Measurements from ENCODE around the gene HPN.
A peak's percentile ranks its signal among the peaks of the same experiment; 100 is the strongest.
"Not testable (repeated sequence)": the region's sequence is repeated elsewhere in the genome, so short reads cannot be mapped to it uniquely, and the experiment has no call there.

HPN gene

DNA sequence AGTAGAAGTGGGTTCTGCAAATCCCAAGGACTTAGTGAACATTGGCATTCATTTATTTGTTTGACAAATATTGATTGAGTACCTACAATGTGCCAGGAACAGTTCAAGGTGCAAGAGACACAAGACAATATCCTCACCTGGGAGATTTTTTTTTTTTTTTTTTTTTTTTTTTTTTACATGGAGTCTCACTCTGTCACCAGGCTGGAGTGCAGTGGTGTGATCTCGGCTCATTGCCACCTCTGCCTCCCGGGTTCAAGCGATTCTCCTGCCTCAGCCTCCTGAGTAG, 13.0 kb upstream of the HPN start:
- peaks cover 28% of the 10 kb centered on the region for H3K36me3 Mint-ChIP-seq (ENCODE audit: low read depth)
- not testable (repeated sequence) for H3K4me1 Mint-ChIP-seq, DNase-seq, H3K4me3 Mint-ChIP-seq, ATAC-seq, H3K27ac Mint-ChIP-seq, H3K9me3 Mint-ChIP-seq
- H3K27me3 Mint-ChIP-seq: peaks cover 23% of the 10 kb centered on the region

DNA sequence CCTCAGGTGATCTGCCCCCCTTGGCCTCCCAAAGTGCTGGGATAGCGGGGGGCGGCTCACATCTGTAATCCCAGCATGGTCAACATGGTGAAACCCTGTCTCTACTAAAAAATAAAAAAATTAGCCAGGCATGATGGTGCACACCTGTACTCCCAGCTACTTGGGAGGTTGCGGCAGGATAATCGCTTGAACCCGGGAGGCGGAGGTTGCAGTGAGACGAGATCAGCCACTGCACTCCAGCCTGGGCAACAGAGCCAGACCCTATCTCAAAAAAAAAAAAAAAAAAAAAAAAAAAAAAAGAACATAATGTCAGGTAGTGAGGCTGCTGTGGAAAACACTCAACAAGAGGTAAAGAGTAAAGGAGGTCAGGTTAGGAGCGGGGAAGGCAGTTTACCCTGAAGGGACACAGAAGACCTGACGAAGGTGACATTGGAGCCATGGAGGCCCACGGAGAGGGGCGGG, 12.2 kb upstream of the HPN start:
- peak overlapping the region; percentile 48 for H3K4me3 Mint-ChIP-seq
- not testable (repeated sequence) for H3K9me3 Mint-ChIP-seq

DNA sequence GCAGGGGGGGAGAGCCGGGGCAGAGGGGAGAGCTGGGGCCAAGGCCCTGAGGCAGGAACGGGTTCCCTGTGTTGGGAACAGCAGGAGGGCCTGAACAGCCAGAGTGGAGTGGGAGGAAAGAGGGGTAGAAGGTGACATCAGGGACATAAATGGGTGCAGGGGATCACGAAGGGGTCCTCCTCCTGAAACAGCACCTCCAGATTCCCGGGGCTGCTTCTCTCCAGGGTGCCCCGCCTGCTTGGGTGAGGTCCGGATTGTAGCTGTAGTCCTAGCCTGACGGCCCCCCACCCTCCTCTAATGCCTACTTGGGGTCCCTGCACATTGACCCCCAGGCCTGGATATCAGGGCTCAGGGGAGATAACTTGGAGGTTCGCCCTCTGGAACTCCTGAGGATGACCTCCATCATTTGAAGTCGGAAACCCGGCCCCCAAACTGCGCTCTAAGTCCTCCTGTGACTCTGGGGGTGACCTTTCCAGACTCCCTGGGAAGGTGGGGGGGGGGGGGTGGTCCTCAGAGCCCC, 11.7 kb upstream of the HPN start:
- Mint-ChIP-seq H3K4me3 (peak overlapping the region; percentile 48), H3K4me1 (peaks cover 9% of the 10 kb centered on the region), H3K36me3 (ENCODE audit: low read depth) (peaks cover 22% of the 10 kb centered on the region), H3K27me3 (peaks cover 24% of the 10 kb centered on the region), H3K9me3 (no peaks in the 10 kb centered on the region), H3K27ac (no peak overlapping the region)
- DNase-seq (no peak), ATAC-seq (peak; percentile 11)

More for the DNA sequence above, 12.2 kb upstream of the HPN start:
- H3K4me1 Mint-ChIP-seq, H3K27ac Mint-ChIP-seq, DNase-seq, ATAC-seq: not testable (repeated sequence)
- H3K36me3 Mint-ChIP-seq (ENCODE audit: low read depth): peaks cover 24% of the 10 kb centered on the region
- peaks cover 24% of the 10 kb centered on the region for H3K27me3 Mint-ChIP-seq

DNA sequence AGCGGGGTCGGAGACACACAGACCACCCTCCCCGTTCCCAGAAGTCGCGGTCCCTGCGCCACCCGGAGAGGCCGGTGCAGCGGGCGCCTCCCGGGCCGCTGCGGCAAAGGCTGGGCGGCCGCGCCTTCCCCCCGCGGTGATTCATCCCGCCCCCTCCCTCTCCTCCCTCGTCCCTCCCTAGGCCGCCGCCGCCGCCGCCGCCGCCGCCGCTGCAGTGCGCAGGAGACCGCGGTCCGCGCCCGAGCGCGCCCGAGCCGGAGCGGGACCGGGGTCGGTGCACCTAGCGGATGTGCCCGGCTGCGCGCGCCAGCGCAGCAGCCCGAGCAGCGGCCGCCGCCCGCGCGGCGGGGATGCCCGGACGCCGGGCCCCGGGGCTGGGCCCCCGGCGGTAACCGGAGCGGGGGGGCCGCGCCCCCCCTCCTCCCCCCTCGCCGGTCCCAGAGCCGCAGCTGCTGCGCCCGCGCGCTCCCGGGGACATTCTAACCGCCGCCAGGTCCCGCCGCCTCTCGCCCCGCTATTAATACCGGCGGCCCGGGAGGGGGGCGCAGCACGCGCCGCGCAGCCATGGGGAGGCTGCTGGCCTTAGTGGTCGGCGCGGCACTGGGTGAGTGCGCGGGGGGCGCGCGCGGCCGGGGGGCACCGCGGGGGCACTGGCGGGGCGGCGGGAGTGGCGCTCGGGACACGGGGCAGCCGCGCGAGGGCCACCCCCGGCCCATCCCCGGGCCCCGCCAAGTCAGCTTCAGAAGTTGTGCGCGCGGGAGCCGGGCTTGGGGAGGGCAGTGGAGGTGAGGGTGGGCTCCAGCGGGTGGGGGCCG, 11.1 kb upstream of the HPN start, which contains the start of gene SCN1B:
Gene SCN1B (plus strand): TSS at position 214 of the 815 bp plus-strand sequence. CDS start 351 bp downstream, at position 565.
- H3K4me3 Mint-ChIP-seq: peak within 1 kb of the TSS; percentile 58
- DNase-seq (peak; percentile 76), ATAC-seq (peak; percentile 77)
- peak within 1 kb of the TSS; percentile 66 for H3K27ac Mint-ChIP-seq
- H3K9me3 Mint-ChIP-seq: no peaks in the 10 kb centered on the region
- peaks cover 9% of the 10 kb centered on the region for H3K4me1 Mint-ChIP-seq
- H3K36me3 Mint-ChIP-seq (ENCODE audit: low read depth): peaks cover 16% of the 10 kb centered on the region
- peaks cover 24% of the 10 kb centered on the region for H3K27me3 Mint-ChIP-seq

DNA sequence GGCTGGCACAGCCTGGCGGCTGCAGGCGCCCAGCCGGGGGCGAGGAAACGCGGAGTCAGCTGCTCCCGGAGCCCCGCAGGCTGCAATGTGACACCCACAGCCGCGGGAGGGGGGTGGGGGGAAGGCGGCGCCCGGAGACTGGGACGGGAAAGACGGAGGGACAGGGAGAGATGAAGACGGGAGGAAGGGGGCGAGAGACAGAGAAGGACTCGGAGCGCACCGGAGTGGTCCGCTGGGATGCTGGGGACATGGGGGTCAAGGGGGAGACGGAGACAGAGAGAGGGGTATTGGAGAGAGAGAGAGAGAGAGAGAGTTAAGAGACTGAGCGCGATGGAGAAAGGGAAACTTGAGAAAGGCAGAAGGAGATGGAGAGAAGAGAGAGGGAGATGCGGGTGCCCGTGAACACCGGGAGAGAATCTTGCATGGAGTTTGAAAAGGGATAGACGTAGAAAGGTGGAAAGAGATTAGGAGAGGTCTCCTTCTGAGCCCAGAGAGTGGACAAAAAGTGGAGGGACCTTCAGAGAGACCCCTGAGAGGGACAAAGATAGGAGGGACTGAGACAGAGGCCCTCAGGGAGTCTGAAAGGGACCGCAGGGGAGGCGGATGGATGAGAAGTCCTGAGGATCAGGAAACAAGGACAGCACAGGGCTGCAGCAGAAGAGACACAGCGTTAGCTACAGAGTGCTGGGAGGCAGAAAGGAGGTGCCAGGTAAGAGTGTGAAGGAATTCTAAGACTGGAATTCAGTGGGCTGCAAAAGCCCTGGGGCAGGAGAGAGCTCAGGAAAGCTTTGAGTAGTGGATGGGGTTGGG, 10.2 kb upstream of the HPN start:
- H3K36me3 Mint-ChIP-seq (ENCODE audit: low read depth): peaks cover 14% of the 10 kb centered on the region
- ATAC-seq (no peak), DNase-seq (no peak)
- peaks cover 24% of the 10 kb centered on the region for H3K27me3 Mint-ChIP-seq
- peak overlapping the region; percentile 58 for H3K4me3 Mint-ChIP-seq
- H3K9me3 Mint-ChIP-seq: no peaks in the 10 kb centered on the region
- peak overlapping the region; percentile 66 for H3K27ac Mint-ChIP-seq
- H3K4me1 Mint-ChIP-seq: peaks cover 9% of the 10 kb centered on the region

DNA sequence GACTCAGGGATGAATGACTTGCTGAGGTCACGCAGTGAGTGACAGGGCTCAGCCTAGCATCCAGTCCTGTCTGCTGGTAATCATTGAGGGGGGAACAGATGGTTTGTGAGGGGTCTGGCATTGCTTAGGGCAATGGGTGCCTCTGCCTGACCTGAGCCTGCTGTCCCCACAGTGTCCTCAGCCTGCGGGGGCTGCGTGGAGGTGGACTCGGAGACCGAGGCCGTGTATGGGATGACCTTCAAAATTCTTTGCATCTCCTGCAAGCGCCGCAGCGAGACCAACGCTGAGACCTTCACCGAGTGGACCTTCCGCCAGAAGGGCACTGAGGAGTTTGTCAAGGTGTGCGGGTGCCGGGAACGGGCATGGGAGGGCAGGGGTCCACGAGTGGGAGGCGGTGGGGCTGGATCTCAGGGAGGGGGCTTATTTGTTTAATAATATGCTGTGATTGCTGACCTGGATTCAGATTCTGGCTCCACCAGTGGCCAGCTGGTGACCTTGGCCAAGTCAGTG, 9.1 kb upstream of the HPN start:
- Mint-ChIP-seq H3K4me1 (peaks cover 9% of the 10 kb centered on the region), H3K36me3 (ENCODE audit: low read depth) (peaks cover 7% of the 10 kb centered on the region), H3K4me3 (no peak overlapping the region), H3K27ac (no peak overlapping the region), H3K9me3 (no peaks in the 10 kb centered on the region), H3K27me3 (peaks cover 24% of the 10 kb centered on the region)
- ATAC-seq (no peak), DNase-seq (no peak)

DNA sequence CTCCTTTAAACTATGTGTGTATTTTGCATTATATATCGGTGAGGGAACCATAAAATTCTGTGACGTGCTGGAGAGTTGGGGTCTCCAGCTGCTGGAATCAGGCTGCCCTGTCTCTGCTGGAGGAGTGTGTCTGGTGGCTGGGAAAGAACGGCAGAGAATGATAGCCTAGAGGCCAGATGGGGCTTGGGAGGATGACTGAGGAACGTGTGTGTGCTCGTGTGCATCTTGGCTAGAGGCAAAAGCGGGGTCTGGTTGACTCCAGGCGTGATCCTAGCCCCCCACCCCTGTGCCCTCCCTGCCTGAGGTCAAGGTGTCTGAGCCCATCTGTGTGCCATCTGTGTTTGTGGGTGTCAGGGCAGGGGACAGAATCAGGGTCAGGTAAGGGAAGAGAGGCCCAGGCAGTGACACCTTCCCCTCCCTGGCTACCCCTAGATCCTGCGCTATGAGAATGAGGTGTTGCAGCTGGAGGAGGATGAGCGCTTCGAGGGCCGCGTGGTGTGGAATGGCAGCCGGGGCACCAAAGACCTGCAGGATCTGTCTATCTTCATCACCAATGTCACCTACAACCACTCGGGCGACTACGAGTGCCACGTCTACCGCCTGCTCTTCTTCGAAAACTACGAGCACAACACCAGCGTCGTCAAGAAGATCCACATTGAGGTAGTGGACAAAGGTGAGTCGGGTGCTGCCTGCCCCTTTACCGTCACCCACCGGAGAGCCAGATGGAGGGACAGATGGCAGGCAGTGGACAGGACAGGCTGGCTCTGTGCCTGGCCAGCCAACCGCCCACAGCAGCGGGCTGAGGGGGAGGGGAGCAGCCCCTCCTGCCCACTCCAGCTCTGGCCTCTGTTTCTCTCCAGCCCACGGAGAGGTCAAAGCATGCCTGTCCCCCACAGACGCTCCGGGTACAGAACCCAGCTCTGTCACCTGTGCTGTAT, 8.2 kb upstream of the HPN start:
- Mint-ChIP-seq H3K4me1 (peaks cover 15% of the 10 kb centered on the region), H3K27me3 (peaks cover 24% of the 10 kb centered on the region), H3K27ac (no peak overlapping the region), H3K9me3 (no peaks in the 10 kb centered on the region), H3K36me3 (ENCODE audit: low read depth) (peaks cover 2% of the 10 kb centered on the region), H3K4me3 (no peak overlapping the region)
- ATAC-seq (no peak), DNase-seq (no peak)

DNA sequence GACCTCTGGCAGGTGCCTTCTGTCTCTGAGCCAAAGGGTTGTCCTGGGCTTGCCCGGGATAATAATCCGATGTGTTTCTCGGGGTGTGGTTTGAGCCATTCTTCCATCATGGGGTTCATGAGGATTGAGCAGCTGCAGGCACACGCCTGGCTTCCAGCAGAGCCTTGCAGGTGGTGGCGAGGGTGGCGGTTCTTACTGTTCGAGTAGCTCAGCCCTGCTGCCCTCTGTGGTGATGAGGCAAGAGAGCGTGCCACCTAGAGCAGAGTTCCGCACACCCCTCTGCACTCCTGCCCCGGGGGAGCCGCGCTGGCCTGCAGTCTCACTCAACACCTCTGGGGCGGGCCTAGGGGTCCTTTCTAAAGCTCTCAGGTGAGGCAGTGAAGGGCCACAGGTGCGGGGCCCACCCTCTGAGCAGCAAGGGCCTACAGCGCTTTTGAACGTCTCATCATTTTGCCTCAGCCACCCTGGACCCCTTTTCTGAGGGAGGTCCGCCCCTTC, 7.5 kb upstream of the HPN start:
- no peaks in the 10 kb centered on the region for H3K9me3 Mint-ChIP-seq
- no peaks in the 10 kb centered on the region for H3K36me3 Mint-ChIP-seq (ENCODE audit: low read depth)
- H3K27me3 Mint-ChIP-seq: peaks cover 24% of the 10 kb centered on the region
- peaks cover 17% of the 10 kb centered on the region for H3K4me1 Mint-ChIP-seq
- H3K27ac Mint-ChIP-seq: no peak overlapping the region
- ATAC-seq (no peak), DNase-seq (no peak)
- no peak overlapping the region for H3K4me3 Mint-ChIP-seq

DNA sequence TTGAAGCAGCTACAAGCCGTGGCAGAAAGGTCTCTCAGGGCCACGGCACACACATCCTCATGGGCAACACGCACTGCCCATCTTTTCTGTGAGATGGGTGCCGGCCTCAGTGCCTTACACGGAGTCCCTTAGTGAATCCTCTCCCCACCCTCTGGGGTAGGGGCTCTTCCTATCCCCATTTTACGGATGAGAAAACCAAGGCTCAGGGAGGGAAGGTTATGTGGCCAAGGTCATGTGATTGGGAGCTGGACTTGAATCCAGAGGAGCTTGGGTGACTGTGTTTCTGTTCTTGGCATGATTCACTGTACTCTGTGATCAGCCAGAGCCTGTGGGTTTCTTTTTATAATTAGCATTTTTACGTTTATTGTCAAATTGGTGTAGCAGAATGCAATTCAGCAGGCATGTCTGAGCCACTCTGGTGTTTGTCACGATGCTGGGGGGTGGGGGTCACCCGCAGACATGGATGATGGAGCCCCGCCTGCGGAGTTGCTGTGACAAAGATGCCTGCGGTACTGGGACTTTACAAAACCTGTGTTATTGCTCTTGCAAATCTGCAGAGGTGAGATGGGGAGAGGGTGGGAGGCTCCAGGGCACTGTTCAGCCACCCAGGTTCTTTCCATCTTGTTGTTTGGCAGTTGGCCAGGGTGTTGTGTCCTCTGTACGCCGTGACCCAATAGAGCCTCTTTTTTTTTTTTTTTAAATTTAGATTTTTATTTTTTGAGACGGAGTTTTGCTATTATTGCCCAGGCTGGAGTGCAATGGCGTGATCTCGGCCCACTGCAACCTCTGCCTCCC, 6.7 kb upstream of the HPN start:
- ATAC-seq: no peak
- no peaks in the 10 kb centered on the region for H3K36me3 Mint-ChIP-seq (ENCODE audit: low read depth)
- DNase-seq: no peak
- no peak overlapping the region for H3K4me3 Mint-ChIP-seq
- peaks cover 24% of the 10 kb centered on the region for H3K27me3 Mint-ChIP-seq
- H3K4me1 Mint-ChIP-seq: peaks cover 15% of the 10 kb centered on the region
- no peaks in the 10 kb centered on the region for H3K9me3 Mint-ChIP-seq
- no peak overlapping the region for H3K27ac Mint-ChIP-seq

DNA sequence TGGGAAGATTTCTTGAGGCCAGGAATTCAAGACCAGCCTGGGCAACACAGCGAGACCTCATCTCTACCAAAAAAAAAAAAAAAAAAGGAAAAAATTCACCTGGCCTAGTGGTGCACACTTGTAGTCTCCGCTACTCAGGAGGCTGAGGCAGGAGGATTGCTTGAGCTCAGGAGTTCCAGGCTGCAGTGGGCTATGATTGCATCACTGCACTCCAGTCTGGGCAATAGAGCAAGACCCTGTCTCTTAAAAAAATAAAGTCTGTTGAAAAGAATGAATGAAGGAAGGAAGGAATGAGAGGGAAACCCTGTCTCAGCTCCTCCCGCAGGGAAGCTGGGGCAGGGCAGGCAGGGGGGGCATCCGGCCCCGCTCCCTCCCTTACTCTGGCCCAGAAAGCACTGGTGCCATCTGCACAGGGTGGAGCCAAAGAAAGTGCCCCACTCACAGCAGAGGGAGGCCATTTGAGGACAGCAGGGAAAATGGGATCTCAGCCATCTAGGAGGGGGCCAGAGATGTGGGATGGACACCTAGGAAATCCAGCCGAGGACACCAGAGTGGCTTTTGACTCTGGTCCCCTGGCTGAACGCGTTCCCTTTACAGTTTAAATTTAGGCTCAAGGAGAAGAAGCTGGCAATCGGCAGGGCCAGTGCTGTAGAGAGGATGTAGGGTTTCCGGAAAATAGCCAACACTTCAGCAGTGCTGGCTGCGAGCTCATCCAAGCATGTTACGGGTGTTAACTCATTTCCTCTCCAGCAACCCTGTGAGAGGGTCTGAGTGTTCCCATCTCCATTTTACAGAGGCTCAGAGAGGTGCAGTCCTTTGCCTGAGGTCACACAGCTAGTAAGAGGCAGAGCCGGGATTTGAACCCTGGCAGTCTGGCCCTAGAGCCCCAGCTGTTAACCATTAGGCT, 3.6 kb upstream of the HPN start:
- Mint-ChIP-seq H3K27me3 (peaks cover 14% of the 10 kb centered on the region), H3K27ac (no peak overlapping the region), H3K9me3 (no peaks in the 10 kb centered on the region), H3K4me3 (no peak overlapping the region), H3K36me3 (ENCODE audit: low read depth) (no peaks in the 10 kb centered on the region), H3K4me1 (peaks cover 19% of the 10 kb centered on the region)
- no peak for DNase-seq
- no peak for ATAC-seq

DNA sequence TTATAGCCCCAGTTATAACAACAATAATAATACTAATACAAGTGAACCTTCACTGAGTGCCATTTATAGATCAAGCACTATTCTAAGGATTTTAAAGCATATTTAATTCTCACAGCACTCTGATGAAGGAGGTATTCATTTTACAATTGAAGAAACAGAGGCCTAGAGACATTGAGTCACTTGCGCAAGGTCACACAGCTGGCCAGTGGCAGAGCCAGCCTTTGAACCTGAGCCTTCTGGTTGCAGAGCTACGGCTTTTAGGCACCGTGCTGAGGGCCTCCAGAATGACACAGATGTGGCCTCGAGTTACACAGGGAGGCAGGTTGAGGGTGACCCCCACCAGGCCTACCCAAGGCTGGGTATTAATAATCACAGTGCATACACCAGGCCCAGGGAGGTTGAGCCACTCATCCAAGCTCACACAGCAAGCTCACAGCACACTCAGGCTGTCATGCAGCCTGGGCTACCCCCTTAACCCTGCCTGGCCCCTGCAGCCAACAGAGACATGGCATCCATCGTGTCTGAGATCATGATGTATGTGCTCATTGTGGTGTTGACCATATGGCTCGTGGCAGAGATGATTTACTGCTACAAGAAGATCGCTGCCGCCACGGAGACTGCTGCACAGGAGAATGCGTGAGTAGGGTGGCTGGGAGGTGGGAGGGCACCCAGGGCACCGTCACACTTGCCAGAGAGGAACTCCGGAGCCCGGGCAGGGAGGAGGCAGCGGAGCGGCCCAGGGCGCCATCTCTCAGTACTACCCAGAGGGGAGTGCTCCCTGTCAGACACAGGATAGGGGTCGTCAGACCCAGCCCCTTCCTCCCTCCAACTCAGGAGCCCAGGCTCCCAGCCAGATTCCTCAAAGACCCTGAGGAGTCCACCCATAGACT, 2.7 kb upstream of the HPN start:
- Mint-ChIP-seq H3K4me1 (peaks cover 19% of the 10 kb centered on the region), H3K4me3 (no peak overlapping the region), H3K27me3 (peaks cover 8% of the 10 kb centered on the region), H3K9me3 (no peaks in the 10 kb centered on the region), H3K36me3 (ENCODE audit: low read depth) (no peaks in the 10 kb centered on the region), H3K27ac (no peak overlapping the region)
- ATAC-seq (no peak), DNase-seq (no peak)

Data from activated naive CD8-positive, alpha-beta T cell treated with anti-CD3 and anti-CD28 coated beads, Interleukin-2, amount 50 U/mL, for 24 hours (primary cell).